Osteoblast (primary cell): Measurements from ENCODE around the gene HDGFL2. TPM values are rescaled to one million over a fixed set of nuclear protein-coding genes. Genes with fewer than 3 reads are reported as not detected.

ENCODE experiments used
- DNase-seq: peaks from one replicate; pipeline ENCODE4 v3.0.0; 2011; ENCODE audit warnings: low spot score, mixed read lengths; ENCODE audit not compliant: insufficient read length; ENCODE audit errors: missing footprints
- H2AFZ ChIP-seq: 2 replicates; pipeline ENCODE4 v1.6.0; 2011; ENCODE audit warnings: mild to moderate bottlenecking, low read length
- H3K27ac ChIP-seq: 2 replicates; pipeline ENCODE4 v1.5.1; 2011; ENCODE audit warnings: mild to moderate bottlenecking, low read depth, low read length, moderate library complexity
- H3K27me3 ChIP-seq: 2 replicates; pipeline ENCODE4 v1.6.0; 2012; ENCODE audit warnings: mild to moderate bottlenecking, control low read depth, inconsistent platforms, low read length, moderate library complexity; ENCODE audit not compliant: insufficient read depth
- H3K36me3 ChIP-seq: 2 replicates; pipeline ENCODE4 v1.5.1; 2011; ENCODE audit warnings: mild to moderate bottlenecking, low read length, control low read depth, moderate library complexity; ENCODE audit not compliant: insufficient read depth
- H3K4me1 ChIP-seq: 2 replicates; pipeline ENCODE4 v1.5.1; 2011; ENCODE audit warnings: mild to moderate bottlenecking, low read length, control low read depth, moderate library complexity; ENCODE audit not compliant: insufficient read depth
- H3K4me2 ChIP-seq: 2 replicates; pipeline ENCODE4 v1.6.0; 2011; ENCODE audit warnings: mild to moderate bottlenecking, low read length; ENCODE audit not compliant: insufficient read depth
- H3K4me3 ChIP-seq: fragments of 200-600 bp; sonication (generic); 3 replicates; pipeline ENCODE4 v1.5.1; 2012; ENCODE audit warnings: mild to moderate bottlenecking, low read length, inconsistent platforms; ENCODE audit not compliant: insufficient read depth
- H3K79me2 ChIP-seq: 2 replicates; pipeline ENCODE4 v1.6.0; 2012; ENCODE audit warnings: mild to moderate bottlenecking, low read length, control low read depth, inconsistent platforms; ENCODE audit not compliant: insufficient read depth
- H3K9me3 ChIP-seq: 2 replicates; pipeline ENCODE4 v1.5.1; 2011; ENCODE audit warnings: low read depth, low read length, control low read depth
- H4K20me1 ChIP-seq: 2 replicates; pipeline ENCODE4 v1.6.0; 2012; ENCODE audit warnings: mild to moderate bottlenecking, low read length, control low read depth; ENCODE audit not compliant: insufficient read depth
- CTCF ChIP-seq: IDR thresholded peaks from 2 replicates; pipeline ENCODE4 v1.5.1; 2011; ENCODE audit warnings: mild to moderate bottlenecking, low read depth, low read length, moderate library complexity; ENCODE audit errors: extremely low read depth
- total RNA-seq: library from RNA; depleted of rRNA; stranded (reverse); fragments of >200 nt; gene quantifications from 2 replicates; pipeline ENCODE4 v1.2.3, GENCODE V29; 2012

Gene HDGFL2
- total RNA-seq, 1 donor, result 48.5 TPM

DNA sequence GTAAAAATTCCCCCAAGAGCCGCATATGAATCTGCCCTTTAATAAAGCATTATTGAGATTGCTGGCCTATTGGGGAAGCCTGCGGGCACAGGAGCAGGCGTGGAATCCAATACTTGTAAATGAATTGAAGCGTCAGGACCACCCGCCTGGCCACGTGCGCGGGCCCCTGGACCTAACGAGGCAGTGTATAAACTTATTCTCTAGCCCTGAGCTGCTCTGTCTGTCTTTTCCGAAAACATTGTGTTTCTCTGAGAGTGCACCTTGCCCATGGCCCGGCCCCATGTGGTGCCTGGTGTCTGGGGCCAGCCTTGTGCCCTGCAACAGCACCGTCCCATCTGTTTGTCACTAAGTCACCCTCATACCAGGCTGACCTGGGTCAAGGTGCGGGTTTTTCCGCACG, 28.9 kb upstream of the HDGFL2 start:
- DNase-seq, result peak; percentile 63
- Histone ChIP-seq H3K4me2 (no peak overlapping the region), H3K79me2 (no peaks in the 10 kb centered on the region), H3K36me3 (peaks cover 35% of the 10 kb centered on the region), H3K27me3 (no peaks in the 10 kb centered on the region), H3K27ac (no peak overlapping the region), H3K4me3 (no peak overlapping the region), H3K4me1 (no peaks in the 10 kb centered on the region), H3K9me3 (no peaks in the 10 kb centered on the region), H4K20me1 (peaks cover 10% of the 10 kb centered on the region), H2AFZ (no peak overlapping the region)
- no peak for TF ChIP-seq CTCF

- H3K27ac ChIP-seq, result no peak overlapping the region
- no peaks in the 10 kb centered on the region for H3K9me3 ChIP-seq
- H3K4me2 ChIP-seq, result no peak overlapping the region
- H2AFZ ChIP-seq, result no peak overlapping the region
- peaks cover 45% of the 10 kb centered on the region for H3K36me3 ChIP-seq
- no peak overlapping the region for H3K4me3 ChIP-seq
- peak; percentile 65 for DNase-seq
- H3K27me3 ChIP-seq, result no peaks in the 10 kb centered on the region
- peaks cover 13% of the 10 kb centered on the region for H4K20me1 ChIP-seq
- no peaks in the 10 kb centered on the region for H3K4me1 ChIP-seq
- TF ChIP-seq CTCF, result no peak
- peaks cover 3% of the 10 kb centered on the region for H3K79me2 ChIP-seq
Measured at GRCh38 chr19:4443966-4444764, 27.9 kb upstream of the HDGFL2 start.

GRCh38 chr19:4444765-4445741, 27.0 kb upstream of the HDGFL2 start:
- no peak overlapping the region for H2AFZ ChIP-seq
- no peak for TF ChIP-seq CTCF
- no peak overlapping the region for H3K4me2 ChIP-seq
- no peaks in the 10 kb centered on the region for H3K9me3 ChIP-seq
- H3K36me3 ChIP-seq, result peaks cover 52% of the 10 kb centered on the region
- H3K4me3 ChIP-seq, result no peak overlapping the region
- peak; percentile 76 for DNase-seq
- peaks cover 8% of the 10 kb centered on the region for H3K79me2 ChIP-seq
- no peaks in the 10 kb centered on the region for H3K4me1 ChIP-seq
- H3K27ac ChIP-seq, result no peak overlapping the region
- H4K20me1 ChIP-seq, result peaks cover 17% of the 10 kb centered on the region
- no peaks in the 10 kb centered on the region for H3K27me3 ChIP-seq
